D721Med (cell line): ENCODE data around the gene BSPRY.

Experiments used
- DNase-seq: peaks from one replicate; pipeline ENCODE4 v3.0.0; 2011; ENCODE audit warnings: low spot score; ENCODE audit not compliant: insufficient read length
- FAIRE-seq: peaks from 2 replicates; lab custom pipeline; 2011; peaks lifted over from hg19 to GRCh38; lab: Jason Lieb, UNC
- CTCF ChIP-seq: IDR thresholded peaks from 2 replicates; pipeline ENCODE4 v1.5.1; 2012; ENCODE audit warnings: mild to moderate bottlenecking, control low read depth; ENCODE audit not compliant: insufficient read depth; ENCODE audit errors: missing control alignments

BSPRY gene

DNA sequence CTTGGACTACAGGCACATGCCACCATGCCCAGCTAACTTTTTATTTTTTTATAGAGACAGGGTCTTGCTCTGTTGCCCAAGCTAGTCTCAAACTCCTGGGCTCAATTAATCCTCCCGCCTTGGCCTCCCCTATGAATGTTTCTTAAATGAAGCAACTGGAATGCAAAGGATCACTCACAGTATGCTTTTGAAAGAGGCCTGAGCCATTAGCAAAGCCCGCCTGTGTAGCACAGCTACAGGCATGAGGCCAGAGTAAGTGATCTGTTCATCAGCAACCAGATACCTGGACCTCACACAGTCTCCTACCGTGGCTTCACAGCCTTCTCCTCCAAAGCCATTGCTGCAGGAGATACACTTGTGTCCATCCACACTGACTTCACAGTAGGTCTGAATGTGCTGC, 29.3 kb upstream of the BSPRY start:
- FAIRE-seq, result no peak
- TF ChIP-seq CTCF, result no peak
- DNase-seq, result no peak

- FAIRE-seq, result no peak
- no peak for DNase-seq
- TF ChIP-seq CTCF, result no peak
Measured at GRCh38 chr9:113322671-113323070, 26.7 kb upstream of the BSPRY start.

DNA sequence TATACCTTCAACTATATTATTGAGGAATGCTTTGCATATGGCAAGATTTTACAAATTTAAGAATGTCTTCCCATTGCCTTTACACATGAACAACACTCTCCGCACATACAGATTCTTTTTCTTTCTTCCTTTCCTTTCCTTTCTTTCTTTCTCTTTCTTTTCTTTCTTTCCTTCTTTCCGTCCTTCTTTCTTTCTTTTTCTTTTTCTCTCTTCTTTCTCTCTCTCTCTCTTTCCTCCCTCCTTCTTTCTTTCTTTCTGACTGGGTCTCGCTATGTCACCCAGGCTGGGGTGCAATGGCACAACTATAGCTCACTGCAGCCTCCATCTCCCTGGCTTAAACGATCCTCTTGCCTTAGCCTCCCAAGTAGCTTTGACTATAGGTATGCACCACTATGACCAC, 23.1 kb upstream of the BSPRY start:
- no peak for FAIRE-seq
- no peak for TF ChIP-seq CTCF
- no peak for DNase-seq

GRCh38 chr9:113328045-113328782, 21.1 kb upstream of the BSPRY start:
- TF ChIP-seq CTCF, result no peak
- FAIRE-seq (no peak), DNase-seq (no peak)

DNA sequence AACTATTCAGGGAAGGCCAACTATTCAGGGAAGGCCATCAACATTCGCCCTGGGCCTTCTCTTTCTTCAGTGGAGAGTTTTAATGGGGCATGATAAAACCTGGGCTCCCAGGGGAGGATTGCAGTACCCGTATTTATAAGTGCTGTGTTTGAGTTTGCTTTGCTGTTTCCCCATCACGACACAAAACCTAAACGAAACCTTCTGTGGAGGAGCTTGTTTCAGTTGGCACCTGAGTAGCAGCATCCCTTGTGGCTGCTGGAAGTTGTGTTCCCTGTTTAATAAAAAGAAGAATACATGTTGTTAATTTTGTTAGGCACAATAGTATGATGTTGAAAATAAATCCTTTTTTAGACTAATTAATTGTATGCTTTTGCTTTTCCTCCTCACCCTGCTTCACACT, 17.6 kb upstream of the BSPRY start:
- DNase-seq (no peak), FAIRE-seq (no peak)
- no peak for TF ChIP-seq CTCF

DNA sequence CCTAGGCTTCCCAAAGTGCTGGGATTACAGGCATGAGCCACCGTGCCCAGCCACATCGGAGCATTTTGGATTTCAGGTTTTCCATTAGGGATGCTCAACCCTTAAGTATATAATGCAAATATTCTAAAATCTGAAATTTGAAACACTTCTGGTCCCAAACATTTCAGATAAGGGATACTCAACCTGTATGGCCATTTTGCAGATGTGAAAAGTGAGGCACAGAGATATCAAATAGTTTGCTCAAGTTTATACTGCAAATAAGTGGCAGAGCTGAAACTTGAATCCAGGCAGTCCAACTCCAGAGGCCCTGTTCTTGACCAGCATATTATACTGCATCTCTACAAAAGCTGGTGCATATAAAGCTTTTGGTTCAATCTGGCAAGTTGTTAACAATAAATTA, 11.6 kb upstream of the BSPRY start:
- FAIRE-seq, result no peak
- TF ChIP-seq CTCF, result no peak
- no peak for DNase-seq

GRCh38 chr9:113340011-113340699, 9.2 kb upstream of the BSPRY start, which contains the start of gene WDR31:
WDR31 (minus strand) TSS chr9:113340275; CDS start chr9:113332022, 8,253 bp downstream.
- peak; percentile 89 for DNase-seq
- no peak for TF ChIP-seq CTCF
- FAIRE-seq, result no peak
